ENCODE measurements around the gene UGCG.
"Not testable (repeated sequence)": the region's sequence is repeated elsewhere in the genome, so short reads cannot be mapped to it uniquely, and the experiment has no call there.

Gene UGCG

GRCh38 chr9:111957856-111958631 lies 61.4 kb downstream of the UGCG start:
- DNase-seq, result no peak

DNA sequence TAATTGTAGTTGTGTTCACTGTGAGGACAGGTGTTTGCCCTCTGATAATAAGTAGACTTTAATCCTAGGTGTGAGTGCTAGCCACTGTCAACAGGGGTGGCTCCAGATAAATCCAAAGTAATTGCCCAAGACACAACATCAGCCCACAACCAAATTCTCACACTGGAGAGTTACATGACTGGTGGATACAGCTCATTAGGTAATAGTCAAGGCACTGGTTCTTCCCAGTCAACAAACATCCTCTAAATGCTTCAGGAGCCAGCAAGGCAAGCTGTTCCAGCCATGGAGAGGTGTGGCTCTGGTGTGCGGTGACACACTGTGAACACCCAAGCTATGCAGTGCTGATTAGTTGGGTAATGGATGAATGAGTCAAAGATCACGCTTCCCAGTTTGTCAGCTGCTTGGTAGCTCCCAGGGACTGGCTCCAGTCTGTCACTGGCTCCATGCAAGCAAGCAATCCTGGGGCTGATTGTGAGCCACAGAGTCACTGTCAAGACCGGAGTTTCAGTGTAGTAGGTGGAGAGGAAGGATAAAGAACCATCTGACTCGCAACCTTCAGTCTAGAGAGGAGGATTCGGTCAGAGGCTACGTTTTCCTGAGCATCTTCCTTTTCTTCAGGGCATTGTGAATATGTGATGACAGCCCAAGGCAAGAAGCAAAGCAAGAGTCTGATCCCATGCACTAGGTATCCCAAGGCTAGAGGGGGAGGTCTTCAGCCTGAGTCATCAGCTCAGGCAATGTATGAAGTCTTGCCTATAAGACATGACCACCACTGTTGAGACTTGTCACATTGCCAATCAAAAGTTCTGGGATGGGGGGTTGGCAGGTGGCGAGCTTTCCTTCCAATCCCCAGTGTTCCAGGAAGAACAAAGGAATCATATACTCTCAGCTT lies 63.1 kb downstream of the UGCG start:
- no peak for DNase-seq

GRCh38 chr9:111960485-111960884 lies 63.9 kb downstream of the UGCG start:
- not testable (repeated sequence) for DNase-seq

GRCh38 chr9:111961009-111961408 lies 64.4 kb downstream of the UGCG start:
- DNase-seq, result no peak

DNA sequence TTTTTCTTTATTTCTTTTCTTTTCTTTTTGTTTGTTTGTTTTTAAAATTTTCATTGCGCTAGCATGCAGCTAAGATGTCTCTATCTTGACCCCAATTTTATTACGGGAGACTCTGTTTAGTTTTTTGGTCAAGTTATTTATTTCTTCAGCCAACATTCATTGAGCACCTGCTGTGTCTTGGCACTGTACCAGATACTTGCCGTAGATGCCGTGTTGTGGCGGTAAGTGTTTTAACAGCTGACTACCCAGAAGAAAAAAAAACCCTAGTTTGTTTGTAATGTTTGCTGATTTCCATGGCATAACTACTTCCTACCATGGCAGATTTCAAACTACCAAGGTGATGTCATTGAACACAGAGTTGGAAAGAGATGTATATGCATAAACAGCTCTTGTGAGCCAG lies 65.0 kb downstream of the UGCG start:
- no peak for DNase-seq

- no peak for DNase-seq
Measured at GRCh38 chr9:111962021-111962420, 65.4 kb downstream of the UGCG start.

GRCh38 chr9:111963995-111964394 lies 67.4 kb downstream of the UGCG start:
- no peak for DNase-seq

- DNase-seq, result no peak
Measured at GRCh38 chr9:111965566-111966019, 69.0 kb downstream of the UGCG start.

GRCh38 chr9:111966124-111966723 lies 69.6 kb downstream of the UGCG start:
- no peak for DNase-seq

DNA sequence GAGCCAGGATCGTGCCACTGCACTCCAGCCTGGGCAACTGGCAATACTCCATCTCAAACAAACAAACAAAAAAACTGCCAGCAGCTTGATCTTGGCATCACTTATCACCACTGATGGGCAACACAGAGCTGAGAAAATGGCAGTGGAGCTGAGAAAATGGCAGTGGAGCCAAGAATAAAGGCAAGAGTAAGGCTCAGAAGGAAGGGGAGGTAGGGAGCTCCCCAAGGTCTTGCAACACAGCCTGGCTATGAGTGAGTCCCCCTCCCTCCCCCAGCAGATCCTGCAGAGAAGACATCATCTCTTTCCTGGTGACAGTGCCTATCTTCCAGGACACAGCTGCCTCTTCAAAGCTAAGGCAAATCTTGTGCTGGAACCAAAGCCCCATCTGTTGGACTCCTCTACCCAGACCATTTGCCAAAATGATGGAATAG lies 70.3 kb downstream of the UGCG start:
- no peak for DNase-seq

DNA sequence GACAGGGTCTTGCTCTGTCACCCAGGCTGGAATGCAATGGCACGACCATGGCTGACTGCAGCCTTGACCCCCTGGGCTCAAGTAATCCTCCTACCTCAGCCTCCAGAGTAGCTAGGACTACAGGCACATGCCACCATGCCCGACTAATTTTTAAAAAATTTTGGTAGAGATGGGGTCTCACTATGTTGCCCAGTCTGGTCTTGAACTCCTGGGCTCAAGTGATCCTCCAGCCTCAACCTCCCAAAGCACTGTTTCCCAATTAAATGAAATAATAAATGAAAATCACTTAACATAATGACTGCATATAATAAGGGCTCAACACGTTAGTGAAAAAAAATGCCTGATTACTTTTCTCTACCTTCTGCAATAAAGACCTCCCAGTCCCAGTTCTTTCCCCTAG lies 71.0 kb downstream of the UGCG start:
- DNase-seq, result no peak

- DNase-seq, result no peak
Measured at GRCh38 chr9:111969061-111969460, 72.4 kb downstream of the UGCG start.

GRCh38 chr9:111969622-111970021 lies 73.0 kb downstream of the UGCG start:
- DNase-seq, result no peak

DNA sequence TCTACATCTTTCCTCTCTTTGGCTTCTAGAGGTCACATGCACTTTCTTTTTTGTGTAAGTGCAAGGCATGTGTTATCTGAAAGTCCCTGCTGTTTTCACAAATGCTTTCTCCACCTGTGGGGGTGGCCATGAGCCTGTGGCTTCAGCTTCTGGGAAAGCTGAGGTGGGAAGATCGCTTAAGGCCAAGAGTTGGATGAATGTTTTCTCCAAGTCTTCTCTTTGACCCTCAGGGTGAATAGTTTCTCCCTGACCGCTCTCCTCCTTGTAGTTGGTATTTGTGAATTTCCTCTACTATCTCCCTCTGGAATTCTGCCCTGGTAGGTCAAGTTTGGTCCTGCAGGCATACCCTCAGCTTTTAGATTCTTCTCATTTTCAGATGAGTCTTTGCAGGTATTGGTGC lies 74.2 kb downstream of the UGCG start:
- no peak for DNase-seq

DNA sequence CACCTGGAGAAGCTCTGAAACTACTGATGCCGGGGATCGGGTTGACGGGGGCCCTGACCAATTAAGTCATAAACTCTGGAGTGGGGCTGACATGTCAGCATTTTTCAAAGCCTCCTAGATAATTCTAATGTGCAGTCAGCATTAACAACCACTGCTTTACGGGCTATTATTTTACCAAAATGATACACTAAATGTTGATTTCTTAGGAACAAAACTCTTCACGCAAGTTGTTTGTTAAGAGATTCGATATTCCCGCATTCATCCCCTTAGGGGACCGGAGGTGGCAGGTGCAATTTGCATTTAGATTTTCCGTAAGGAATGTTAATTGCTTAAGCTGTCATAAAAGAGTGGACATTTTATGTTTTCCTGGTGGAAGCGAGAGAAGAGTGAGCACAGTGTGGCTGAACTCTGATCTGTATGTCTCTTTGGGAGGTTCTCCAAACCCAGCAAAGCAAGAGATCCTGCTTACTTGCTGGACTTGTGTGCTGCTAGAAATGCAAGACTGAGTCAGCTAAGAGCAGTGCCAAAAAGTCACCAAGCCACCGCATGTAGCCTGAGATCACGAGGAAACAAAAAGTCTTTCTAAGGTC lies 77.6 kb downstream of the UGCG start:
- DNase-seq, result no peak

DNA sequence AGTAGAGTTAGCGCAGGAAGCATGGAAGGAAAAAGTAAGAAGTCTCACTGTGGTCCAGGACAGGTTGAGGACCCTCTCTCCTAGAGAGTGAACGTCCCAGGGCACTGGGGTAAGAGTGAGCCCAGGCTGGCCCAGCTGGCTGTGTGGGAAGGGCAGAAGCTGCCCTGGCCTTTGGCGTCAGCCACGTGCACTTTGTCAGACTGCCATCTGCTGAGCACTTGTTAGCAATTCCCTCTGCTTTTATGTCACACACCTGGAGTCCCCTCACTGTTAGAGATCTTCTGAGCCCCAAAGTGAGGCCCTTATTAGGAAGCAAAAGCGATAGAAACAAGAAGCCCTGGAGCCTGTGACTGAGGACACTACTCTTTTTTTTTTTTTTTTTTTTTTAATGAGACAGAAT lies 79.1 kb downstream of the UGCG start:
- DNase-seq, result no peak

DNA sequence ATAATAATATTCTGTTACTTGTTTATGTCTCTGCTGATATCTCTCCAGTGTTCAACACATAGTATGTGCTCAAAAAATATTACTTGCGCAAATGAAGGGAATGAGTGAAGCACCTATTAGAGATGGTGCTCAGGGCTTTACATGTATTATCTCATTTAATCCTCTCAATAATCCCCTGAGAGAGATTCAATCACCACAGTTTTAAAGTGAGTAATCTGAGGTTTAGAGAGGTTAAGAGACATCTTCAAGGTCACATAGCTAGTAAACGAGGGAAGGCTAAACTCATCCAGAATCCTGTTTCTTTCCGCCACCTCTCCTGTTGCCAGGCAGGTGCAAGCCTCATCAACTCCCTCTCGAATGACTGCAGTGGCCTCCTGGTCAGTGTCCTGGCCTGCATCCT lies 82.0 kb downstream of the UGCG start:
- DNase-seq, result no peak

- no peak for DNase-seq
Measured at GRCh38 chr9:111979561-111979960, 82.9 kb downstream of the UGCG start.

GRCh38 chr9:111980398-111980797 lies 83.8 kb downstream of the UGCG start:
- DNase-seq, result no peak

DNA sequence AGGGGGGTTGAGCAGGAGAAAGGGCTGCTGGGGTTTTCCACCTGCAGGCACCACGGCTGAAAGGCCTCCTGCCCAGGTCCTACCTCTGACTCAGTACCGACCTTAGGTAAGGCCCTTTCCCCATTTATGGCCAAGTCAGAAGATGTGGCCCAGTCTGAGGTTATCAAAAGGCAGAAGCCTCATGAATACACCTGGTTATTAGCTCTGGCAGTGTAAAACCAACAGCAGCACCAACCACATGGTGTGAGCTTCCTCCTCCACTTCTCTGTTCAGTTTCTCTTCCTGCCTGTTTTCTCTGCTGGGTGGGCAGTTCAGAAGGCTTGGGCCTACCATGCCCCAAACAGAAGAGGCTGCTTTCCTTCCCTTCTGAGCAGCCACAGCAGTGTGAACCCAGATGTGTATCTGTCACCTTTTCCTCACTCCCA lies 86.9 kb downstream of the UGCG start:
- DNase-seq, result no peak

GRCh38 chr9:111984086-111984802 lies 87.6 kb downstream of the UGCG start:
- DNase-seq, result no peak

Measured in activated T-cell treated with anti-CD3 and anti-CD28 coated beads for 4 hours (primary cell).